HL-60/S4 treated with phorbol 12-myristate 13-acetate at 8.2 ng/mL for 4 days and 3 days (cell line): ENCODE results near the gene PHF21B.
"Not testable (repeated sequence)": the region's sequence is repeated elsewhere in the genome, so short reads cannot be mapped to it uniquely, and the experiment has no call there.

Experiments used
- in situ Hi-C: fragments of 300-500 bp; cut with MboI; formaldehyde crosslinking; loops from 2 replicates; pipeline ENCODE4 v1.15.0; 2022; ENCODE audit warnings: low sequenced_read_pairs

PHF21B gene

DNA sequence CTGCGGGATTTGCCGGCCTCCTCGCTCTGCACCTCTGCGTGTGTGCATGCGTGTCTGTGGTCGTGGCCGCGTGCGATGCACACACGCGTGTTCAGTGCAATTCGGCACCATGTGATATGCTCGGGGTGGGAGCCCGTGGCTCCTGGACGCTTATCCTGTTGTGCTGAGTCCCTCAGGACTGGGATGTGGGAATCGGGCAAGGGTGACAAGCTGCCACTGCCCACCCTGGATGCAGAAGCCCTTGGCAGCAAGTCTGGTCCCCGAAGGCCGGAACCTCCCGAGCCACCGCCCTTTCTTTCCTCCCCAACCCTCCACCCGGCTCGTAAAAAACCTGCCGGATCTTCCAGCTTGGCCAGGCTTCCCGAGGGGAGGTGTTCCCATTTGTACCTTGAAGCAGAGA is 128.2 kb downstream of the PHF21B start:
- in situ Hi-C loops = no loop called here

DNA sequence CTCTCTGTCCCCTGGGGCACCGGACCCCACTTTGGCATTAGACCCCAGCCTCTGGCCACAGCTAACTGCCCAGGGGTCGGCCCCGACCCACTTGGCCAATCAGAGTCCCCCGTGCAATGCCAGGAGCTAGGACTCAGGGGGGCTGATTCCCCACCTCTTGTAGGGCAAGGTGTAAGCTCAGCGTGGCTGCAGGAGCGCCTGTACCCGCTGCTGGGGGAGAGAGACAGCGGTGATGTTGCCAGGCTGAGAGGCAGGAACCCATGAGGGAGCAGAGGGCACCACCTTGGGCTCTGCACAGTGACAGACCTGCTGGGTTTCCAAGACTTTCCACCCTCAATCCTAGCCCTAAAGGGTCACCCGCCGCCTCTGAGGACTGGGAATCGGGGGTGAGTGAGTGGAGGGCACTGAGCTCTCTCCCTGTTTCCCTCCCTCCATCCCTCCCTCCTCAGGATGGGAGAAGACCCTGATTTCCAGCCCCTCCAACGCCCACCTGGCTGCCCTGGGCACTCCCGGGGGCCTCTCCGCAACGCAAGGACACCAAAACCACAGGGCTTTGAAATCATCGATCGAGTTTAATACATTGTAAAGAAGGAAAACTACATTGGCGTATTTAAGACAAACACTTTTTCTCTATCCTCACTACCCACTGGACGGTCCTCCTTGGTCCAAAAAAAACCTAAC is 129.1 kb downstream of the PHF21B start:
- in situ Hi-C loops = no loop called here

DNA sequence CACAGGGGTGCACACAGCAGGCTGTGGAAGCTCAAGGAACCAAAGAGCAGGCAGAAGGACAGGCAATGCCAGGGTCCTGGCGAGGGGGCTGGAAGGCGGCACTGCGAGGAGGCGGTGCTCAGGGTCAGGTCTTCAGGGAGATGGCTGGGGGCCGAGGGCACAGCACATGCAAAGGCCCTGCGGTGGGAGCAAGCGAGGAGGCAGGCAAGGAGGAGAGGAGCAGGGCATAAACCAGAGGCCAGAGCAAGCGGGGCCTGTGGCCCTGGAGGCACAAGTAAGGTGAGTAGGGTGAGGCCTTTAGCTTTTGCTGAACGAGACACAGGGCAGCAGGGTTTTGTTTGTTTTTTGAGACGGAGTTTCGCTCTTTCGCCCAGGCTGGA is 130.5 kb downstream of the PHF21B start:
- in situ Hi-C loops = no loop called here

DNA sequence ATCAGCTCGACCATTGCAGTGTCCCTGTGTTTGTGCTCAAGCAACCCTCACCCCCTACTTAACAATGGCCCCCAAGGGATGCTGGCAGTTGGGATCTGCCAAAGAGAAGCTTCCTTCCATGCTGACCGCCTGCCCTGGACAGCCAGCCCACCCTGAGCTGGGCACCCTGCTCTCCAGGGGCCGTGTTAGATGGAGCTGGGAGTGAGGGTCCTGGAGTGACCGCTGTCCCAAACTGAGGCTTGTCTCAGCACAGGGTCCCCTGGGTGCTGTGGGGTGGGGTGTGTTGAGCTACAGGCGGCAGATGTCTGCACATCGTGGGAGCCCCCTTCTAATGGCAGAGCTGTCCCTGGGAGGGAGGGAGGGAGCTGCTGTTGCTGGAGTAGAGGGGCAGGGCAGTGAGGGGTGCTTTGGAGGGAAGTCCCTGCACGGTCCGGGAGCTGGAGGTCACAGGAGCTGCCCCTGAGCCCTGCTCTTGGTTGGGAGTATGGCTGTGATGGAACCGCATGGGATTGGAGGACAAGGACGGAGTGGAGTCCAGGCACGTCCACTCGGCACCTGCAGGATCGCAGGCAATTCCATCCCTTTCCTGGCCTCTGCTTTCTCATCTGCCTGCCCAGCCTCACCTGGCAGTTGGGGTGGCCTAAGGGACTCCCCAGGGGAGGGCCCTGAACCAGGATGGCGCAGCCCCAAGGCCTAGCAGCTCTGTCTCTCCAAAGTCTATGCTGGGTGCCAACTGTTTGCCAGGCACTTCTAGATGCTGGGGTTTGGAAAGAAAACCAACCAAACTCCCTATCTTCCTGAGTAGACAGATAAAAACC is 131.1 kb downstream of the PHF21B start:
- in situ Hi-C loops = no loop called here

DNA sequence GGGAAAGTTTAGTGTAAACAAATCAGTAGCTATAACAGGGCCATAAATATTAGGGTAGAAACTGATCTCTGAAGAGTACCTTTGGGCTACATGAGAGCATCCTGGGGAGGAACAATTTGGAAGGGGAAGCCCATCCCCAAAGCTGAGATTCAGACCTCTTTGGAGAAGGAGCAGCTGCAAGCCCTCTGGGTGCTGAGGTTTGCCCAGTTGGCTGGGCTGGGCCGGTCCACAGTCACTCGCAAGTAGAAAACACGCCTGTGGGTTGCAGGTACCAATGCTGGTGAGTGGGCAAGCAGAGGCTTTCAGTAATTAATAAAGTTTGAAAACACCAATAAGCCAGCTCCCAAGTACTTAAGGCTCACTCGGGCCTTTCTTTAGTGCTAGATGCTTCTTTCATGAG is 132.9 kb downstream of the PHF21B start:
- in situ Hi-C loops = no loop called here

DNA sequence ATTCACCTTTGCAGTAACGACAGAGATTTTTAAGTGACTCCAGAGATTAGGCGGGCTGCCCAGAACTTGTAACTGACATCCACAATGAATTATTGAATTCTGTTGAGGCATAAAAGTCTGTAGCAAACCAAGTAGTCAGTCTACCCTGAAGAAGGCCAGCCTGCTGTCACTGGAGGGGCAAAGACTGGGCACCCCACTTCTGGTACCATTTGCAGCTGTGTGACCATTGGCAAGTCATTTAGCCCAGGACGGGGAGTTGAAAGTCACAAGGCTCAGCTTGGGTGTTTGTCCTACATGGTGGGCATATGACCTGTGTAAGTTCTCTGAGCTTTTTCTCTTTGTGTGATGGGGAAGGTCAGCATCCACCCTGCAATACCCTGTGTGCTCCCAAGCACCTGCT is 138.0 kb downstream of the PHF21B start:
- in situ Hi-C loops = no loop called here

DNA sequence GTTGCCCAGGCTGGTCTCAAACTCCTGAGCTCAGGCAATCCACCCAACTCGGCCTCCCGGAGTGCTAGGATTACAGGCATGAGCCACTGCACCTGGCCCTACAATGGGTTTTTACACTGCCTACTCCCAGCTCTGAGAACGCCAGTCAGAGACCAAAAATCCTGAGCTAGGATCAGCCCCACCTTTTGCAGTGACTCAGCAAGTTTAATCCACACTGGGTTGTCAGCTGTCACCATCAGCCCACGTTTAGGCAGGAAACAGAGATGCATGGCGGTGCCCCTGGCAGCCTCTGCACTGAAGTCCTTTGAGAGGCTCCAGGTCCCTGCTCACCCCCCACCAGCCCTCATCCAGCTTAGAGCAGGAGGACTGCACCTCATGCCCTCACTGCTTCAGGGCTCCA is 139.8 kb downstream of the PHF21B start:
- in situ Hi-C loops = no loop called here

DNA sequence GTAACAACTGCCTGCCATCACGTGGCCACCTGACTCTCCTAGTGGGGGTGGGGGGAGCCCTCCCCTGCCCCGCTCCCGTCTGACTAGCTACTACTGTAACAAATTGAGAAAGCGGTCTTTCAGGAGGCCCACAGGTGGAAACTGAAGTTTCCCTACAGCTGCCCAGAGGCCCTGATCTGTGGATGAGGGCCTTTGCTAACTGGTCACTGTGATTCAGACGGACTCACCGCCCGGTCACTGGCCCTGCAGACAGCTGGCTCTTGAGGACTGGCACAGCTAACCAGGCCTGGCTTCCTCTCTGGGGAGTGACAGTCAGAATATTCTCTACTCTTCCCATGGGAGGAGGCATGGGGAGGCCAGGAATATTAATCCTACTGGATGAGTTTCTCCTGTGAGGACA is 140.6 kb downstream of the PHF21B start:
- in situ Hi-C loops = no loop called here

DNA sequence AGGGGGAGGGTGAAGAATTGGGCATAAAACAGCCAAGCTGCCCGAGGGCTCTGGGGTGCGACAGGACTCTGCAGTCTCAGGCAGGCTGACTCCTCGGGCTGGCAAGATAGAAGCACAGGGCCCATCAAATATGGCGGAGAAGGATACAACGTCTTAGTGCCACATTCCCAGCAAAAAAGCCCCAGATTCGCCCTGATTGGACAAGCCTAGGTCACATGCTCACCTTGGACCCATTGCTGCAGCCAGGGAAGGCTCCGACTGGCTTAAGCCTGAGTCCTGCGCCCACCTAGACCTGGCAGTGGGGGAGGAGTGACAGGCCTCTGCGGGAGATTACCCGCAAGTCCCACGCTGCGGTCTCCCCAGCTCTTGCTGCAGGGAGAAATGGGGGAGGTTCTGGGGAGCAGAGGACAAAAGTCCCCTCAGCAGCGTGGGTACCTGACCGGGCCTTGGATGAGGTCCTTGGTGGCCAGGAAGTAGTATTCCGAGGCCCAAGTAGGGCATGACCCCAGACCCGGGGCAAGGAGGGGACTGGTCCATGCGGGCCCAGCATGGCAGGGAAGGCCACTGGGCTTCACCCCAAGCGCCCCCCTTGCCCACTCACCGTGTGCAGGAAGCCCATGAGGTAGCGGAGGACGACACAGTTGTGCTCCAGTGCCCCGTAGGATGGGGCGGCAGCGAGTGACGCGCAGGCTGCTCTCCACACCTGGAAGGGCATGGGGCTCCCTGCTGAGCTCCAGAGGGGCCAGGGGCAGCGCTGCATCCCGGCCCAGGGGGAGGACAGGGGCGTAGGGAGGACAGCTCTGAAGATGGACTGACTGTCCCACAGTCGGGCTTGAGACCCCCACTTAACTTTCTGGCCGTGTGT is 144.4 kb downstream of the PHF21B start:
- in situ Hi-C loops = no loop called here

DNA sequence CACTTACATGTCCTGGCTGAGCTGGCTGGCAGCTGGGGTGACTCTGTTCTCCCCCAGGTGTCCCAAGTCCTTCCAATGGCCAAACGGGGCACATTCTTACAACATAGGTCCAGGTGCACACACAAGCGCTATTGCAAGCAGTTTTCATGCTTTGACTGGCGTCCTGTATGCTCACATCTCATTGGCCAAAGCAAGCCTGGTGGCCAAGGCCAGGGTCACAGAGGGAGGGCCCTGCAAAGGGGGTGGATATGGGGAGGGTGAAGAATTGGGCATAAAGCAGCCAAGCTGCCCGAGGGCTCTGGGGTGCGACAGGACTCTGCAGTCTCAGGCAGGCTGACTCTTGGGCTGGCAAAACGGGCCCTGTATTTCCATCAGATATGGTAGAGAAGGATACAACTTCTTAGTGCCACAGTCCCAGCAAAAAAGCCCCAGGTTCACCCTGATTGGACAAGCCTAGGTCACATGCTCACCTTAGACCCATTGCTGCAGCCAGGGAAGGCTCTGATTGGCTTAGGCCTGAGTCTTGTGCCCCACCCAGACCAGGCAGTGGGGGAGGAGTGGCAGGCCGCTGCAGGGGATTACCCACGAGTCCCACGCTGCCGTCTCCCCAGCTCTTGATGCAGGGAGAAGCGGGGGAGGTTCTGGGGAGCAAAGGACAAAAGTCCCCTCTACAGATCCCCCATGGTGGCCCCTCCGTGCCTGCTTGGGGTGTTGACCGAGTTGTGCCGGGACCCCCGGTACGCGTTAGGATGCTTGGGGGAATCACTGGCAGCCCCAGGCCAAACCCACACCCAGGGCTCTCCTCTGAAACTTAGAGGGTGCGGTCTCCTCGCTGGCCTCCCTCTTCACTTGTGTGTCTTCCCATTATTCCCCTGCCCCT is 146.6 kb downstream of the PHF21B start:
- in situ Hi-C loops = no loop called here

DNA sequence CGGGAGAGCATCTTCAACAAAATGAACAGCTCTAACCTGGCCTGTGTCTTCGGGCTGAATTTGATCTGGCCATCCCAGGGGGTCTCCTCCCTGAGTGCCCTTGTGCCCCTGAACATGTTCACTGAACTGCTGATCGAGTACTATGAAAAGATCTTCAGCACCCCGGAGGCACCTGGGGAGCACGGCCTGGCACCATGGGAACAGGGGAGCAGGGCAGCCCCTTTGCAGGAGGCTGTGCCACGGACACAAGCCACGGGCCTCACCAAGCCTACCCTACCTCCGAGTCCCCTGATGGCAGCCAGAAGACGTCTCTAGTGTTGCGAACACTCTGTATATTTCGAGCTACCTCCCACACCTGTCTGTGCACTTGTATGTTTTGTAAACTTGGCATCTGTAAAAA is 147.5 kb downstream of the PHF21B start:
- in situ Hi-C loops = no loop called here

DNA sequence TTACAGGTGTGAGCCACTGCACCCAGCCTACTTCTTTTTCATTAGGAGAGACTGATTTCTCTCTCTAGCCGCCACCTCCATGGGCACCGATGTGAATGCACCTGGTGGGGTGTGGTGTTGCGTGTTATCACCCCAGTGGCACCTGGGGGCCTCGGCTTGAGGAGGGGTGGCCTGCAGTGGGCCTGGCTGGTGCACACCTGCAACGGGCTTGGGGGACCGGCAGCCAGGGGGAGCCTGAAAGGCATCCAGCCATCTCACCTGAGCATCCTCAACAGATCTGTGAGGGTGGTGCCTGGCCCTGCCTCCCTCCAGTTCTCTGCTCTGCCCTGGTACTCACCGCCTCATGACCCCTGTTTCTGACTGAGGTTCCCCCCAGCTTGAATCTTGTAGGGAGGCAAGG is 148.6 kb downstream of the PHF21B start:
- in situ Hi-C loops = no loop called here

DNA sequence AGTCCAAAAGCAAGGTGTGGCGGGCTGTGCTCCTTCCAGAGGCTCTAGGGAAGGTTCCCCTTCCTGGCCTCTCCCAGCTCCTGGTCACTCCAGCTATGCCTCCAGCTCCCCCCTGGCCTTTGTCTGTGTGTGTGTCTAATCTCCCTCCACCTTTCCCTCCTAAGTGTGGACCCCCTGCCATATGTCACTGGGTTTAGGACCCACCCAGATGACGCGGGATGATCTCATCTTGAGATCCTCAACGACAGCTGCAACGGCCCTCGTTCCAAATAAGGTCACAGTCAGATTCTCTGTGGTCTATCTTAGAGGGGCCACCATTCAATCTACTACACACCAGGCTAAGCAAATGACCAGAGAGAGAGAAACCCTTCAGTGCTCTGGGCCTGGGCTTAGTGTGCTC is 149.5 kb downstream of the PHF21B start:
- in situ Hi-C loops = no loop called here

DNA sequence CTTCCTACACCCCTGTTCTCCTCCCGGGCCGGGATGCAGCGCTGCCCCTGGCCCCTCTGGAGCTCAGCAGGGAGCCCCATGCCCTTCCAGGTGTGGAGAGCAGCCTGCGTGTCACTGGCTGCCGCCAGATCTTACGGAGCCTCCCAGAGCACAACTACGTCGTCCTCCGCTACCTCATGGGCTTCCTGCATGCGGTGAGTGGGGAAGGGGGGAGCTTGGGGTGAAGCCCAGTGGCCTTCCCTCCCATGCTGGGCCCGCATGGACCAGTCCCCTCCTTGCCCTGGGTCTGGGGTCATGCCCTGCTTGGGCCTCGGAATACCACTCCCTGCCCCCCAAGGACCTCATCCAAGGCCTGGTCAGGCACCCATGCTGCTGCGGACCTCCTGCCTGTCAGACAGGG is 150.2 kb downstream of the PHF21B start:
- in situ Hi-C loops = no loop called here

DNA sequence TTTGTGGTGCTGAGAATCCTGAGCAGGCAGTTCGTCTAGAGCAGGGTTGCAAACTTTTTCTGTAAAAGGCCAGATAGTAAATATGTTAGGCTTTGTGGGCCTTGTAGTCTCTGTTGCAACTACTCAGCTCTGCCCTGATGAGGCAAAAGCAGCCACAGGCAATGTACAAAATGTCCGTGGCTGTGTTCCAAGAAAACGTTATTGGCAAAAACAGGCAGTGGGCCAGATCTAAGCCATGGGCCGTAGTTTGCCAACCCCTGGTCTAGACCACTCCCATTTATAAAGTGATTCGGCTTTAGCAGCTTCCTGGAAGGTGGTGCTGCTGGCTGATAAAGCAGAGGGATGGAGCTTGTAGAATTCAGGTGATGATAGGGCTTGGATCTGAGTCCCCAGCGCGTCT is 151.0 kb downstream of the PHF21B start:
- in situ Hi-C loops = not testable (repeated sequence)

DNA sequence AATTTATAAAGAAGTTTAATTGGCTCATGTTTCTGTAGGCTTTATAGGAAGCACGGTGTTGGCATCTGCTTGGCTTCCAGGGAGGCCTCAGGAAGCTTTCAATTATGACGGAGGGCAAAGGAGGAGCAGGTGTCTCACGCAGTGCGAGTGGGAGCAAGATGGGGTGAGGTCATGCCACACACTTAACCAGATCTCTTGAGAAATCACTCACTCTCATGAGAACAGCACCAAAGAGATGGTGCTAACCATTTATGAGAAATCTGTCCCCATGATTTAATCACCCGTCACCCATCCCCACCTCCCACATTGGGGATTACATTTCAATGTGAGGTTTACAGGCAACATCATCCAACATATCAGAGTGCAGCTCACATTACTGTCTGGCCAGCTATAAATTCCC is 153.9 kb downstream of the PHF21B start:
- in situ Hi-C loops = no loop called here

DNA sequence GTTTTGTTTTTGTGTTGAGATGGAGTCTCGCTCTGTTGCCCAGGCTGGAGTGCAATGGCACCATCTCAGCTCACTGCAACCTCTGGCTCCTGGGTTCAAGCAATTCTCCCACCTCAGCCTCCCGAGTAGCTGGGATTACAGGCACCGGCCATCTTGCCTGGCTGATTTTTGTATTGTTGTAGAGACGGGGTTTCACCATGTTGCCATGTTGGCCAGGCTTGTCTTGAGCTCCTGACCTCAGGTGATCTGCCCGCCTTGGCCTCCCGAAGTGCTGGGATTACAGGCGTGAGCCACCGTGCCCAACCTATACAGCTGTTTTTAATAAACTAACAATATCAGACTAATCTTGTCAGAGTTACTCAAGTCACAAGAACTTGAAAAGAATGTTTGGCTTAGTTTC is 155.2 kb downstream of the PHF21B start:
- in situ Hi-C loops = not testable (repeated sequence)

DNA sequence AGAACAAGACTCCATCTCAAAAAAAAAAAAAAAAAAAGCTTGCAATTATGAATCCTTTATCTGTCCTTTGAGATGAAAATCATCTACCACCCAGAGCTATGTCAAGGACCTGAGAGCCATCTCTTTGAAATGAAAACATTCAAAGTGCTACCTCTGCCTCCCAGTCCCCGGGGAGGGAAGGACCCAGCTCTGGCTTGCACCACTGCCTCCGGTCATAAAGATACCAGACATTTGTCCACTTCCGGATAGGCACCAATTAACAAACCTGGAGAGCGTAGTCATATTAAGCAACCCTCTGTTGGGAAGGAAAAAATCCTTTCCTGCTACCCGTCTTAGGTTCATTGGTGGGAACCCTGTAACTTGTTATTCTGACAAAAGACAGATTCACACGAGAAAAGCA is 158.9 kb downstream of the PHF21B start:
- in situ Hi-C loops = no loop called here

DNA sequence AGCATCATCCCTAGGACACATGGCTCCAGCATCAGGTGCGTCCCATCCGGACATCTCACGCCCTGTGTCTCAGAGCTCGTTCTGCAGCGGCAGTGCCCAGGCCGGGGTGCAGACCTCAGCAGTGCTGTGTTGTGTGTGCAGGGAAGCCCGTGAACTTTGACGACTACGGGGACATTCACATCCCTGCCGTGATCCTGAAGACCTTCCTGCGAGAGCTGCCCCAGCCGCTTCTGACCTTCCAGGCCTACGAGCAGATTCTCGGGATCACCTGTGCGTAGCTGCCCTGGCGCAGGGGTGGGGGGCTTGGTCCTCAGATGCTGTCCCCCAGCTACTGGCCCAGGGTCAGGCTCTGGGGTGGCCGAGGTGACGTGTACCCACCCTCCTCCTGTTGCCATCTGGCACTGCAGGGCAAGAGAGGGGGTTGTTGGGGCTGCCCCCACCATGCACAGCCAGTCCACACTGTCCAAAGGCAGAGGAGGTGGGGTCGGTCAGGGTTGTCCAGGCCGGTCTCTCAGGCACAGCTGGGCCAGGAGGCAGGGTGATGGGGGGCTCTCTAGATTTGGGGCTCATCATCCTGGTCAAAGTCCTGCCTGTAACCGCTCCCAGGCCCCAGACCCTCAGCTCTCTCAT is 160.9 kb downstream of the PHF21B start:
- in situ Hi-C loops = no loop called here

DNA sequence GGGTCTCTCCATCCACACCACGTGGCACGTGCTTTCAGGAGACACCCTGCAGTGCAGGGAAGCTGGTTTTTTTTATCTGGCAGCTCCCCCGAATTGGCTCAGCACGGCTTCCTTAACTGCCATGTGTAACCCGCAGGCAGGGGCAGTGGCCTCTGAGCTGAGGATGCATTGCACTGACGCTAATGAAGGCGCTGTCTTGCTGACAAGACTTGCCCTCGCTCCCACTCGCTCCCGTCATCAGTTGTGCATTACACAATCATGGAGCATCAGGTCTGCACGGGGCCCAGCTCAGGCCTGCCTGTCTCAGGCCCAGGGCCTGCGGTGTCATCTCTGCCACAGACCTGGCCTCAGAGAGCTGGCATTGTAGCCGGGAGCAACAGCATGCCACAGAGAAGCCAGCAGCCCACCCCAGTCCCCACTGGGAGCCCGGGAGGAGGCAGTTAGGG is 161.5 kb downstream of the PHF21B start:
- in situ Hi-C loops = no loop called here
